ENCODE data around the gene JOSD1. TPM values are rescaled to one million over a fixed set of nuclear protein-coding genes. Genes with fewer than 3 reads are reported as not detected.
A peak's percentile ranks its signal among the peaks of the same experiment; 100 is the strongest.

JOSD1 gene
- total RNA-seq, 1 donor from 2014 or later, result 59.6 TPM

- Mint-ChIP-seq H3K4me1 (peaks cover 52% of the 10 kb centered on the region), H3K9me3 (no peaks in the 10 kb centered on the region), H3K36me3 (peaks cover 7% of the 10 kb centered on the region), H3K27me3 (ENCODE audit: low read depth) (no peaks in the 10 kb centered on the region), H3K4me3 (peak overlapping the region; percentile 98), H3K27ac (peak overlapping the region; percentile 98)
- no peak for TF ChIP-seq CTCF (IDR thresholded peaks at IDR 0.05; ENCODE audit: unreplicated experiment)
- no peak for DNase-seq (ENCODE audit: low spot score in 2 of 2, unreplicated experiment in 2 of 2)
These were observed 1.6 kb downstream of the JOSD1 start for GRCh38 chr22:38699143-38699542.

- TF ChIP-seq CTCF (IDR thresholded peaks at IDR 0.05; ENCODE audit: unreplicated experiment), result no peak
- Mint-ChIP-seq H3K27ac (peak overlapping the region; percentile 98), H3K4me3 (peak overlapping the region; percentile 98), H3K27me3 (ENCODE audit: low read depth) (no peaks in the 10 kb centered on the region), H3K4me1 (peaks cover 52% of the 10 kb centered on the region), H3K9me3 (no peaks in the 10 kb centered on the region), H3K36me3 (peaks cover 7% of the 10 kb centered on the region)
- DNase-seq (ENCODE audit: low spot score in 2 of 2, unreplicated experiment in 2 of 2), result no peak
These were observed 2.2 kb downstream of the JOSD1 start for GRCh38 chr22:38698407-38699094.

GRCh38 chr22:38697425-38698089 is 3.2 kb downstream of the JOSD1 start:
- H3K27ac Mint-ChIP-seq, result peak overlapping the region; percentile 98
- no peak for TF ChIP-seq CTCF (IDR thresholded peaks at IDR 0.05; ENCODE audit: unreplicated experiment)
- DNase-seq (ENCODE audit: low spot score in 2 of 2, unreplicated experiment in 2 of 2), result no peak
- H3K27me3 Mint-ChIP-seq (ENCODE audit: low read depth), result no peaks in the 10 kb centered on the region
- peaks cover 52% of the 10 kb centered on the region for H3K4me1 Mint-ChIP-seq
- no peaks in the 10 kb centered on the region for H3K9me3 Mint-ChIP-seq
- peak overlapping the region; percentile 98 for H3K4me3 Mint-ChIP-seq
- H3K36me3 Mint-ChIP-seq, result peaks cover 14% of the 10 kb centered on the region

- no peaks in the 10 kb centered on the region for H3K27me3 Mint-ChIP-seq (ENCODE audit: low read depth)
- peak overlapping the region; percentile 98 for H3K4me3 Mint-ChIP-seq
- peaks cover 14% of the 10 kb centered on the region for H3K36me3 Mint-ChIP-seq
- no peaks in the 10 kb centered on the region for H3K9me3 Mint-ChIP-seq
- peaks cover 52% of the 10 kb centered on the region for H3K4me1 Mint-ChIP-seq
- TF ChIP-seq CTCF (IDR thresholded peaks at IDR 0.05; ENCODE audit: unreplicated experiment), result no peak
- no peak for DNase-seq (ENCODE audit: low spot score in 2 of 2, unreplicated experiment in 2 of 2)
- H3K27ac Mint-ChIP-seq, result peak overlapping the region; percentile 98
These were observed 3.9 kb downstream of the JOSD1 start for GRCh38 chr22:38696606-38697424.

- peaks cover 20% of the 10 kb centered on the region for H3K36me3 Mint-ChIP-seq
- H3K9me3 Mint-ChIP-seq, result no peaks in the 10 kb centered on the region
- H3K27me3 Mint-ChIP-seq (ENCODE audit: low read depth), result no peaks in the 10 kb centered on the region
- no peak overlapping the region for H3K4me3 Mint-ChIP-seq
- no peak for DNase-seq (ENCODE audit: low spot score in 2 of 2, unreplicated experiment in 2 of 2)
- peaks cover 43% of the 10 kb centered on the region for H3K4me1 Mint-ChIP-seq
- TF ChIP-seq CTCF (IDR thresholded peaks at IDR 0.05; ENCODE audit: unreplicated experiment), result no peak
- H3K27ac Mint-ChIP-seq, result peak overlapping the region; percentile 77
These were observed 5.8 kb downstream of the JOSD1 start for GRCh38 chr22:38694940-38695339.

All from mesothelial cell of epicardium (in vitro differentiated cells).